Esophagus muscularis mucosa (tissue), 4 donors: ENCODE results near the gene TGFBR2. TPM values are rescaled to one million over a fixed set of nuclear protein-coding genes. Genes with fewer than 3 reads are reported as not detected.

Source experiments
- DNase-seq: peaks from one replicate; pipeline ENCODE4 v3.0.0-alpha.2; 2017; ENCODE audit errors: extremely low spot score
- H3K27ac ChIP-seq, 4 donors: fragments of 200-600 bp; sonication (generic); replicated peaks in 1 of 4; 1 replicate in 3 of 4; 2 replicates in 1 of 4; pipeline ENCODE4 v1.5.1; 2016 to 2019; ENCODE audit warnings: mild to moderate bottlenecking in 1 of 4
- H3K27me3 ChIP-seq, 4 donors: fragments of 200-600 bp; sonication (generic); one replicate each; pipeline versions ENCODE4 v1.5.1 to v1.6.0; 2016 to 2019
- H3K36me3 ChIP-seq, 4 donors: fragments of 200-600 bp; sonication (generic); one replicate each; pipeline ENCODE4 v1.5.1; 2016 to 2019
- H3K4me1 ChIP-seq, 4 donors: fragments of 200-600 bp; sonication (generic); one replicate each; pipeline ENCODE4 v1.5.1; 2016 to 2019
- H3K4me3 ChIP-seq, 4 donors: fragments of 200-600 bp; sonication (generic); 1 replicate in 2 of 4; 2 replicates in 2 of 4; pipeline ENCODE4 v1.5.1; 2016 to 2019; ENCODE audit warnings: mild to moderate bottlenecking in 4 of 4, moderate library complexity in 1 of 4
- H3K9me3 ChIP-seq, 4 donors: fragments of 200-600 bp; sonication (generic); 1 replicate in 3 of 4; 2 replicates in 1 of 4; pipeline ENCODE4 v1.5.1; 2016 to 2019
- CTCF ChIP-seq, 3 experiments: fragments of 200-600 bp in 2 of 3; fragments of 450-650 bp in 1 of 3; sonication (generic) in 2 of 3; IDR thresholded peaks; one replicate each; pipeline ENCODE4 v1.5.1; 2017 to 2019; ENCODE audit warnings: antibody characterized with exemption in 3 of 3, mild to moderate bottlenecking in 2 of 3, moderate library complexity in 1 of 3
- EP300 ChIP-seq: sonication (generic); formaldehyde crosslinking; IDR thresholded peaks from one replicate; pipeline ENCODE4 v1.6.1; 2017; ENCODE audit warnings: antibody characterized with exemption
- POLR2A ChIP-seq: fragments of 450-650 bp; IDR thresholded peaks from one replicate; pipeline ENCODE4 v1.6.1; 2017; ENCODE audit warnings: antibody characterized with exemption, moderate library complexity, mild to moderate bottlenecking, low read depth
- POLR2AphosphoS5 ChIP-seq, 2 donors: sonication (generic); formaldehyde crosslinking; IDR thresholded peaks; one replicate each; pipeline ENCODE4 v1.6.1; 2017; ENCODE audit warnings: antibody characterized with exemption in 2 of 2
- WGBS: methylation state at CpG from one replicate; pipeline ENCODE4 v1.1.5; 2018; 5-methylcytosine and 5-hydroxymethylcytosine counted together
- intact Hi-C: fragments of 100-400 bp; cut with DNase I; formaldehyde crosslinking; loops from one replicate; pipeline ENCODE4 v1.15.1; 2023
- total RNA-seq, 4 donors: library from RNA; depleted of rRNA; stranded (reverse); fragments of >200 nt; gene quantifications; one replicate each; pipeline versions ENCODE4 v1.1.0 to v1.2.1, GENCODE V29; 2016

Gene TGFBR2
- total RNA-seq, 4 donors from 2014 or later, result 202 to 292 (median 261) TPM

- intact Hi-C loops, result no loop called here
- Histone ChIP-seq H3K36me3 (no peaks in the 10 kb centered on the region), H3K27me3 (no peaks in the 10 kb centered on the region), H3K4me3 (no peak overlapping the region), H3K4me1 (peaks cover 85 to 99% (median 97%) of the 10 kb centered on the region in 4 donors), H3K27ac (peak overlapping the region; percentile 7 to 41 (median 34)), H3K9me3 (no peaks in the 10 kb centered on the region)
- no peak for DNase-seq
- TF ChIP-seq CTCF (IDR thresholded peaks at IDR 0.05), result no peak
- no peak for TF ChIP-seq POLR2A
- TF ChIP-seq EP300, result no peak
- TF ChIP-seq POLR2AphosphoS5 (IDR thresholded peaks at IDR 0.05), result no peak
- WGBS, result 53% methylated on average over 3 of the region's 3 CpGs
These were observed 28.6 kb downstream of the TGFBR2 start for GRCh38 chr3:30634761-30635735.

- Histone ChIP-seq H3K36me3 (no peaks in the 10 kb centered on the region), H3K9me3 (no peaks in the 10 kb centered on the region), H3K4me1 (peaks cover 86 to 99% (median 97%) of the 10 kb centered on the region in 4 donors), H3K27me3 (no peaks in the 10 kb centered on the region), H3K4me3 (no peak overlapping the region), H3K27ac (no peak overlapping the region)
- no peak for DNase-seq
- no peak for TF ChIP-seq EP300
- 92% methylated on average over 10 of the region's 10 CpGs for WGBS
- intact Hi-C loops, result no loop called here
These were observed 31.2 kb downstream of the TGFBR2 start for GRCh38 chr3:30637310-30638219.

- intact Hi-C loops, result no loop called here
These were observed 32.4 kb downstream of the TGFBR2 start for GRCh38 chr3:30638685-30639412.

GRCh38 chr3:30639937-30640336 is 33.5 kb downstream of the TGFBR2 start:
- Histone ChIP-seq H3K27ac (peak overlapping the region in 1 of 4 donors; percentile 15), H3K27me3 (no peaks in the 10 kb centered on the region), H3K4me1 (peaks cover 85 to 99% (median 97%) of the 10 kb centered on the region in 4 donors), H3K9me3 (no peaks in the 10 kb centered on the region), H3K4me3 (no peak overlapping the region), H3K36me3 (peaks cover 0 to 3% (median under 1%) of the 10 kb centered on the region in 4 donors)
- TF ChIP-seq POLR2A (no peak), EP300 (no peak), POLR2AphosphoS5 (IDR thresholded peaks at IDR 0.05) (no peak), CTCF (IDR thresholded peaks at IDR 0.05) (no peak)
- intact Hi-C loops, result no loop called here
- no peak for DNase-seq
- WGBS, result 94% methylated on average over 1 of the region's 1 CpG

More at GRCh38 chr3:30638685-30639412, 32.4 kb downstream of the TGFBR2 start:
- Histone ChIP-seq H3K36me3 (no peaks in the 10 kb centered on the region), H3K4me1 (peaks cover 86 to 99% (median 97%) of the 10 kb centered on the region in 4 donors), H3K27ac (peak overlapping the region; percentile 19 to 47 (median 28)), H3K27me3 (no peaks in the 10 kb centered on the region), H3K9me3 (no peaks in the 10 kb centered on the region), H3K4me3 (no peak overlapping the region)
- TF ChIP-seq CTCF (IDR thresholded peaks at IDR 0.05), result no peak
- no peak for TF ChIP-seq POLR2AphosphoS5 (IDR thresholded peaks at IDR 0.05)
- TF ChIP-seq POLR2A, result no peak
- TF ChIP-seq EP300, result no peak
- no peak for DNase-seq
- 77% methylated on average over 4 of the region's 4 CpGs for WGBS
